ENCODE results near the gene ACIN1.

DNA sequence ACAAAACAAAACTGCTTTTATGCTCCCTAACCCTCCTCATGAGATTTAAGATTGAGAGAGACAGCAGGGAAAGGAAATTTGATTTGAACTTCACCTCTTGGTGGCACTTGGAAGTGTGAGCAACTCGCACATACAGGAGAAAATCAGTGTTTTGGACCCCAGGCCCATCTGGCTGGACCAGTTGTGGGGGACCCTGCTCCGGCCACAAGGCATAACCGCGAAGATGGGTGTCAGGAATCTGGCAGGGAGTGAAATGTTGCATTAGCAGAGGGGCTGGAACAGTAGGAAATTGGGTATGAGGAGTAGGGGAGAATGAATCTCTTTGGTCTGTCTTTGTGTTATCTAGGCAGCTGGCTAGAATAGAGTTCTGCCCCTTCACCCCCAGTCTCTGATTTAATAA lies 8.6 kb upstream of the ACIN1 start:
- TF ChIP-seq, protein P1, sequence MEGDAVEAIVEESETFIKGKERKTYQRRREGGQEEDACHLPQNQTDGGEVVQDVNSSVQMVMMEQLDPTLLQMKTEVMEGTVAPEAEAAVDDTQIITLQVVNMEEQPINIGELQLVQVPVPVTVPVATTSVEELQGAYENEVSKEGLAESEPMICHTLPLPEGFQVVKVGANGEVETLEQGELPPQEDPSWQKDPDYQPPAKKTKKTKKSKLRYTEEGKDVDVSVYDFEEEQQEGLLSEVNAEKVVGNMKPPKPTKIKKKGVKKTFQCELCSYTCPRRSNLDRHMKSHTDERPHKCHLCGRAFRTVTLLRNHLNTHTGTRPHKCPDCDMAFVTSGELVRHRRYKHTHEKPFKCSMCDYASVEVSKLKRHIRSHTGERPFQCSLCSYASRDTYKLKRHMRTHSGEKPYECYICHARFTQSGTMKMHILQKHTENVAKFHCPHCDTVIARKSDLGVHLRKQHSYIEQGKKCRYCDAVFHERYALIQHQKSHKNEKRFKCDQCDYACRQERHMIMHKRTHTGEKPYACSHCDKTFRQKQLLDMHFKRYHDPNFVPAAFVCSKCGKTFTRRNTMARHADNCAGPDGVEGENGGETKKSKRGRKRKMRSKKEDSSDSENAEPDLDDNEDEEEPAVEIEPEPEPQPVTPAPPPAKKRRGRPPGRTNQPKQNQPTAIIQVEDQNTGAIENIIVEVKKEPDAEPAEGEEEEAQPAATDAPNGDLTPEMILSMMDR (IDR thresholded peaks at IDR 0.05 in 8 of 11, conservative IDR thresholded peaks at IDR 0.05 in 3 of 11), result no peak
- TF ChIP-seq POLR2A (IDR thresholded peaks at IDR 0.05), result no peak

All from spleen (tissue), 7 donors.